ENCODE measurements around the gene ANKRD16. TPM values are rescaled to one million over a fixed set of nuclear protein-coding genes. Genes with fewer than 3 reads are reported as not detected.

Gene ANKRD16
- total and polyA plus RNA-seq, 2 donors from 2014 or later, result 6.7 to 7.1 TPM

DNA sequence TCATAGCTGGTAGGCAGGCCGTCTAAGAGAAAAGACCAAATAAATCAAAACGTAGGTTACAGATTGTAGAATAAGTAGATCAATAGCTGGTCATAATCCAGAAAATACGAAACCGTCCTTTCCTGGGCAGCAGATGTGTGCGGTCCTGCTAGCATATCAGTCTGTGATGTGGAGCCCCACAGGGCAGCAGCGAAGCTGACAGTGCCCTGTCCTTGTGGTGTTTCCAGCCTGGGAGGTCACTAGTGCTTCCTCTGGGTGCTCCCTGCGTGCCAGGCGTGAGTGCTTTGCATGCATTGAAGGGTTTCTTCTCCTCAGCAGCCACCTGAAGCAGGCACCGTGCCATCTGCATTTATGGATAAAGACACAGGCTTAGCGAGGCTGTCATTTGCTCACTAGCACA is 45.9 kb upstream of the ANKRD16 start:
- no peak for FAIRE-seq
- peaks cover 3 to 44% (median 24%) of the 10 kb centered on the region in 3 donors for H3K36me3 ChIP-seq (ENCODE audit: control insufficient read depth in 2 of 3, insufficient read depth in 3 of 3, low read length in 3 of 3)
- intact Hi-C loops (cut with DNase I), result no loop called here
- no peaks in the 10 kb centered on the region for H3K27me3 ChIP-seq (ENCODE audit: control insufficient read depth, insufficient read depth, low read length)
- no peak overlapping the region for H3K4me3 ChIP-seq (ENCODE audit: low read length in 3 of 3)
- no peaks in the 10 kb centered on the region for H3K4me1 ChIP-seq (ENCODE audit: control insufficient read depth in 2 of 3, insufficient read depth in 2 of 3, low read depth in 1 of 3, low read length in 3 of 3)
- H3K9me3 ChIP-seq (ENCODE audit: control insufficient read depth in 2 of 3, insufficient read depth in 1 of 3, low read length in 3 of 3), result no peaks in the 10 kb centered on the region
- TF ChIP-seq CTCF (IDR thresholded peaks at IDR 0.05; ENCODE audit: borderline replicate concordance, extremely low read depth, insufficient read depth), result no peak
- DNase-seq, result peak in 1 of 5 donors; percentile 43
- H3K9ac ChIP-seq (ENCODE audit: low read length in 3 of 3), result no peak overlapping the region
- H3K27ac ChIP-seq (ENCODE audit: low read depth in 2 of 2, low read length in 2 of 2), result no peak overlapping the region

GRCh38 chr10:5933909-5934546 is 44.3 kb upstream of the ANKRD16 start:
- Histone ChIP-seq H3K9me3 (ENCODE audit: control insufficient read depth in 2 of 3, insufficient read depth in 1 of 3, low read length in 3 of 3) (no peaks in the 10 kb centered on the region), H3K4me1 (ENCODE audit: control insufficient read depth in 2 of 3, insufficient read depth in 2 of 3, low read depth in 1 of 3, low read length in 3 of 3) (no peaks in the 10 kb centered on the region), H3K36me3 (ENCODE audit: control insufficient read depth in 2 of 3, insufficient read depth in 3 of 3, low read length in 3 of 3) (peaks cover 3 to 58% (median 27%) of the 10 kb centered on the region in 3 donors), H3K27ac (ENCODE audit: low read depth in 2 of 2, low read length in 2 of 2) (no peak overlapping the region), H3K27me3 (ENCODE audit: control insufficient read depth, insufficient read depth, low read length) (no peaks in the 10 kb centered on the region), H3K4me3 (ENCODE audit: low read length in 3 of 3) (no peak overlapping the region), H3K9ac (ENCODE audit: low read length in 3 of 3) (no peak overlapping the region)
- no peak for TF ChIP-seq CTCF (IDR thresholded peaks at IDR 0.05; ENCODE audit: borderline replicate concordance, extremely low read depth, insufficient read depth)
- DNase-seq, result no peak
- intact Hi-C loops (cut with DNase I), result no loop called here
- FAIRE-seq, result no peak

DNA sequence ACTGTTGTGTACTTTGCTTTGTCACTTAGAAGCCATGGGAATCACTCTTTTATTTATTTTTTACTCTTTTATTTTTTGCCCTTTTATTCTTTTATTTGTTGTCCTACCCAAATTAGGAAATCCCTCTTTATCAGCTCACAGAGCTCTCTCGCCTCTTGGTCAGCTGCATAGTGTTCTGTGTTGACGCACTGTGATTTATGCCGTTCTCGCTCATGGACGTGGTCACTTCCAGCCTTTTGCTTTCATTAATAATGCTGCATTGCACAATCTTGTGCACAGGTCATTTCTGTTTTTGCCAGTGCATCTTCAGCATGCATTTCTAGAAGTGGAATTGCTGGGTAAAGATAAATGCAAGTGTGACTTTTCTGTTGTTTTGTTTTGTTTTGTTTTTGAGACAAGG is 42.7 kb upstream of the ANKRD16 start:
- H3K27me3 ChIP-seq (ENCODE audit: control insufficient read depth, insufficient read depth, low read length), result no peaks in the 10 kb centered on the region
- H3K36me3 ChIP-seq (ENCODE audit: control insufficient read depth in 2 of 3, insufficient read depth in 3 of 3, low read length in 3 of 3), result peaks cover 5 to 63% (median 25%) of the 10 kb centered on the region in 3 donors
- peak overlapping the region in 1 of 2 donors; percentile 65 for H3K27ac ChIP-seq (ENCODE audit: low read depth in 2 of 2, low read length in 2 of 2)
- DNase-seq (no peak), FAIRE-seq (no peak)
- no peak for TF ChIP-seq CTCF (IDR thresholded peaks at IDR 0.05; ENCODE audit: borderline replicate concordance, extremely low read depth, insufficient read depth)
- no peak overlapping the region for H3K4me3 ChIP-seq (ENCODE audit: low read length in 3 of 3)
- H3K9ac ChIP-seq (ENCODE audit: low read length in 3 of 3), result no peak overlapping the region
- H3K4me1 ChIP-seq (ENCODE audit: control insufficient read depth in 2 of 3, insufficient read depth in 2 of 3, low read depth in 1 of 3, low read length in 3 of 3), result no peaks in the 10 kb centered on the region
- no peaks in the 10 kb centered on the region for H3K9me3 ChIP-seq (ENCODE audit: control insufficient read depth in 2 of 3, insufficient read depth in 1 of 3, low read length in 3 of 3)
- intact Hi-C loops (cut with DNase I), result no loop called here

DNA sequence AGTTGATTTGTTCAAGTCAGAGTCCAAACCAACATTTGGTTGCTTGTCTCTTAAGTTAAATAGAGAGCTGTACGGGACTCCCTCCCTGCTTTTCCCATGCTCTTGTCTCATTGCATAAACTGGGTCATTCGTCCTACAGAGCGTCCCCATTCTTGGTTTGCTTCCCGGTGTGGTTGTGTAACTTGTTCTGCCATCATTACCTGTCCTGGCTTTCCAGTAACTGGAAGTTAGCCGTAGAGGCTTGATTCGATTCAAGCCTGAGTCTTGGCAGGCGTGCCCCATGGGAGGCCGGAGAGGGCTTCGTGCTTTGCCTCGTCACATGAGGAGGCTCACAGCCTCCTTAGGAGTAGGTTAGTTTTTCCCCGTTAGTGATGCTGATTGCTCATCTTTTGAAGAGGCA is 40.6 kb upstream of the ANKRD16 start:
- FAIRE-seq (no peak), DNase-seq (no peak)
- no peak for TF ChIP-seq CTCF (IDR thresholded peaks at IDR 0.05; ENCODE audit: borderline replicate concordance, extremely low read depth, insufficient read depth)
- no peak overlapping the region for H3K4me3 ChIP-seq (ENCODE audit: low read length in 3 of 3)
- no peak overlapping the region for H3K27ac ChIP-seq (ENCODE audit: low read depth in 2 of 2, low read length in 2 of 2)
- H3K9me3 ChIP-seq (ENCODE audit: control insufficient read depth in 2 of 3, insufficient read depth in 1 of 3, low read length in 3 of 3), result no peaks in the 10 kb centered on the region
- H3K4me1 ChIP-seq (ENCODE audit: control insufficient read depth in 2 of 3, insufficient read depth in 2 of 3, low read depth in 1 of 3, low read length in 3 of 3), result no peaks in the 10 kb centered on the region
- H3K9ac ChIP-seq (ENCODE audit: low read length in 3 of 3), result no peak overlapping the region
- peaks cover 2 to 63% (median 22%) of the 10 kb centered on the region in 3 donors for H3K36me3 ChIP-seq (ENCODE audit: control insufficient read depth in 2 of 3, insufficient read depth in 3 of 3, low read length in 3 of 3)
- intact Hi-C loops (cut with DNase I), result no loop called here
- H3K27me3 ChIP-seq (ENCODE audit: control insufficient read depth, insufficient read depth, low read length), result no peaks in the 10 kb centered on the region

All from kidney (tissue), 14 donors.